Esophagus muscularis mucosa (tissue), 3 donors: ENCODE data around the gene POLE.

Source experiments
- POLR2A ChIP-seq: fragments of 450-650 bp; IDR thresholded peaks from one replicate; pipeline ENCODE4 v1.6.1; 2017; ENCODE audit warnings: antibody characterized with exemption, moderate library complexity, mild to moderate bottlenecking, low read depth
- TF ChIP-seq, protein P1 (sequence below), 3 experiments: fragments of 200-600 bp in 2 of 3; fragments of 450-650 bp in 1 of 3; sonication (generic) in 2 of 3; IDR thresholded peaks; one replicate each; pipeline ENCODE4 v1.5.1; 2017 to 2019; ENCODE audit warnings: antibody characterized with exemption in 3 of 3, mild to moderate bottlenecking in 2 of 3, moderate library complexity in 1 of 3

DNA sequence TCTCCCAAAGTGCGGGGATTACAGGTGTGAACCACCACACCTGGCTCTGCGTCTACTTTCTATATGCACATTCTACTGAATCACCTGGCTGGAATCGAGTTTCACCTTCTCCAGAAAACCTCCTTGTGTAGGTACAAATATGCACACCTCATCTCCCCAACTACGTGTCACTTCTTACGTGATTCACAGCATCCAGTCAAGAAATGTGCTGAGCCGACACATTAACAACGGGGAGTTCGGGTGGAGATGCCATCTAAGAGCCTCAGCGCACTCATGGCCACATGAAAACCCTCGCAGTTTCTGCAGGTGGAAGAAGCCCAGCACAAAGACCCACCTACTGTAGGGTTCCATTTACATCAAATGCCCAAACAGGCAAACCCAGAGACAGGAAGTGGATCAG, 39.3 kb downstream of the POLE start:
- no peak for TF ChIP-seq POLR2A
- TF ChIP-seq, protein P1, sequence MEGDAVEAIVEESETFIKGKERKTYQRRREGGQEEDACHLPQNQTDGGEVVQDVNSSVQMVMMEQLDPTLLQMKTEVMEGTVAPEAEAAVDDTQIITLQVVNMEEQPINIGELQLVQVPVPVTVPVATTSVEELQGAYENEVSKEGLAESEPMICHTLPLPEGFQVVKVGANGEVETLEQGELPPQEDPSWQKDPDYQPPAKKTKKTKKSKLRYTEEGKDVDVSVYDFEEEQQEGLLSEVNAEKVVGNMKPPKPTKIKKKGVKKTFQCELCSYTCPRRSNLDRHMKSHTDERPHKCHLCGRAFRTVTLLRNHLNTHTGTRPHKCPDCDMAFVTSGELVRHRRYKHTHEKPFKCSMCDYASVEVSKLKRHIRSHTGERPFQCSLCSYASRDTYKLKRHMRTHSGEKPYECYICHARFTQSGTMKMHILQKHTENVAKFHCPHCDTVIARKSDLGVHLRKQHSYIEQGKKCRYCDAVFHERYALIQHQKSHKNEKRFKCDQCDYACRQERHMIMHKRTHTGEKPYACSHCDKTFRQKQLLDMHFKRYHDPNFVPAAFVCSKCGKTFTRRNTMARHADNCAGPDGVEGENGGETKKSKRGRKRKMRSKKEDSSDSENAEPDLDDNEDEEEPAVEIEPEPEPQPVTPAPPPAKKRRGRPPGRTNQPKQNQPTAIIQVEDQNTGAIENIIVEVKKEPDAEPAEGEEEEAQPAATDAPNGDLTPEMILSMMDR (IDR thresholded peaks at IDR 0.05), result no peak
